Measurements from ENCODE around the gene SMIM8.

Gene SMIM8

GRCh38 chr6:87382861-87383260 lies 60.5 kb downstream of the SMIM8 start:
- Histone ChIP-seq H3K27ac (no peak overlapping the region), H3K4me3 (no peak overlapping the region)
- no peak for TF ChIP-seq CTCF (IDR thresholded peaks at IDR 0.05)
- no peak for DNase-seq (ENCODE audit: low spot score)

GRCh38 chr6:87384038-87384437 lies 61.6 kb downstream of the SMIM8 start:
- Histone ChIP-seq H3K4me3 (no peak overlapping the region), H3K27ac (no peak overlapping the region)
- TF ChIP-seq CTCF (IDR thresholded peaks at IDR 0.05): no peak
- DNase-seq (ENCODE audit: low spot score): no peak

GRCh38 chr6:87384449-87384848 lies 62.1 kb downstream of the SMIM8 start:
- no peak overlapping the region for H3K27ac ChIP-seq
- H3K4me3 ChIP-seq: no peak overlapping the region
- TF ChIP-seq CTCF (IDR thresholded peaks at IDR 0.05): no peak
- DNase-seq (ENCODE audit: low spot score): no peak

- Histone ChIP-seq H3K27ac (no peak overlapping the region), H3K4me3 (no peak overlapping the region)
- TF ChIP-seq CTCF (IDR thresholded peaks at IDR 0.05): no peak
- no peak for DNase-seq (ENCODE audit: low spot score)
Observed at GRCh38 chr6:87391334-87391733, 68.9 kb downstream of the SMIM8 start.
